ENCODE measurements around the gene AK2.

- TF ChIP-seq POLR2A (IDR thresholded peaks at IDR 0.05; ENCODE audit: low read depth, low read length) (no peak), TAF1 (IDR thresholded peaks at IDR 0.05; ENCODE audit: borderline replicate concordance, low read depth, low read length) (no peak), POLR2AphosphoS5 (IDR thresholded peaks at IDR 0.05; ENCODE audit: low read depth, low read length) (no peak)
Measured at GRCh38 chr1:33050221-33051076, 13.8 kb upstream of the AK2 start.
